Fibroblast of skin of abdomen (primary cell): ENCODE results near the gene PYGM.
A peak's percentile ranks its signal among the peaks of the same experiment; 100 is the strongest.

ENCODE experiments used
- DNase-seq: peaks from one replicate; pipeline ENCODE4 v3.0.0-alpha.2; 2013

PYGM gene

DNA sequence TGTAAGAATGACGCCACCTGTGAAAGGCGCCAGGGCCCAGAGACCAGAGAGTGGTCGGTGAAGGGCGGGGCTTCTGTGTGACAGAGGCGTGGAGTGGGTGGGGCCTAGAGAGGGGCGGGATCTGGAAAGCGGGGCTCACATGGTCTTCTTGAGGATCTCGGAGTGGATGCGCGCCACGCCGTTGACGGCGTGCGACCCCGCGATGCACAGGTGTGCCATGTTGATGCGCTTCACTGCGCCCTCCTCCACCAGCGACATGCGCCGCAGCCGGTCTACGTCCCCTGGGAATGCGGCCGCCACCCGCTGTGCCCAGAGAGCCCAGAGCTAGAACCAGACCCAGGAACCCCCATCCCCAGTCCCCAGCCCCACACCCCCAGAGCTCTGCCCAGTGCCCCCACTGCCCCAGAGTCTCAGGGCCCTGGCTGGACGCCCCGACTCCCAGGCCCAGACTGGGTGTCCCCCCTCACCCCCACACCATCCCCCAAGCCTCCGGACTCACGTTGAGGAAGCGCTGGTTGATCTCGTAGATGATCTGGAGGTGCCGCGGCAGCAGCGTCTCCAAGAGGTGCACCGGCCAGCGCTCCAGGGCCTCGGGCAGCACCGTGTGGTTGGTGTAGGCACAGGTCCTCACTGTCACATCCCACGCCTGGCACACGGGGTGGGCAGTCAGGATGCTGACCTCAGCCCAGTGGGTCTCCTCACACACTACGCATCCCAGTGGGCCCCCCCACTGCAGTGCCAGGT is 6.2 kb downstream of the PYGM start:
- no peak for DNase-seq

DNA sequence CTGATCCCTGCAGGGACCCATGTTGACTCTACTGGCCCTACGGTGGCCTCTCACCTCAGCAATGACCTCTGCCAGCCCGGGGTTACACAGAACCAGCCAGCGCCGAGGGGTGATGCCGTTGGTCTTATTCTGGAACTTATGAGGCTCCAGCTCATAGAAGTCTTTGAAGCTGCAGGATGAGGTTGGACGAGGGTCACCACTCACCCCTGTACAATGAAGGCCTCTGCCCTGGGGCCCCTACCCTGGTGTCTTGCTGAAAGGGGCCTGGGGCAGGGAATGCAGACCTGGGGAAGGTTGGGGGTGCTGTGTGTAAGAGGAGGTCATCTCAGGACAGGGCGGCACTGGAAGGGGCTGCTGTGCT is 6.8 kb downstream of the PYGM start:
- no peak for DNase-seq

DNA sequence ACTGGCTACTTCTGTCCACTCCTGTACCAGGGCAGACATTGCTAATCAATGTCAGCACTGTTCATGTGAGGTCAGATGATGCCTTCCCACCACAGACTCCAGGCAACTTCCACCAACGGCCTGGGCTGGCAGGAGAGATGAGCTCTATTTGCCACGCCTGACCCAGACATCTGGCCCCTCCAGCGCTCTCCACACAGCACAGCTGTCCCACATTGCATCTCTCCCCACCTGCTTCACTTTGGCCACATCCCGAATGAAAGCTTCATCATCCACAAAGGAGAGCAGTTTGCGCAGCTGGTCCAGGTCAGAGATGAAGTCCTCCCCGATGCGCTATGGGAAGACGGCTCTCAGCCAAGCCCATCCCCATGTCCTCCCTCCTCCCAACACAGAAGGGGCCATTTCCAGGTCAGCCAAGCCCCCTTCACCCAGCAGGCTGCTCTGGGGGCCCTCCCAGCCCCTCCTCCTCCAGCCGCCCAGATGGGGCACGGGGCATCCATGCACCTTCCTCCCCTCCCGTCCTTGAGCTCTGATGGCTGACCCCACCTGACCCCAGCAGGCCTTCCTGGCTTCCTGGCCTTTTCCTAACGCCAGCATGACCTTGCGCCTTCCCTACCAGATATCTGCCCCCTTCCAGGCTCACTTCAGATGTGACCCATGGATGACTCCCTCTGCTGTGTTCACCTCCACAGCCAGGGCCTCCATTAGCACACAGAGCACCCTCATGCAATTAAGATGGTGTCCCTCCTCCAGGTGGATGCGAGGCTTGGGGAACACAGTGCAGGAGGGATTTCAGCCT is 7.4 kb downstream of the PYGM start:
- DNase-seq, result no peak

DNA sequence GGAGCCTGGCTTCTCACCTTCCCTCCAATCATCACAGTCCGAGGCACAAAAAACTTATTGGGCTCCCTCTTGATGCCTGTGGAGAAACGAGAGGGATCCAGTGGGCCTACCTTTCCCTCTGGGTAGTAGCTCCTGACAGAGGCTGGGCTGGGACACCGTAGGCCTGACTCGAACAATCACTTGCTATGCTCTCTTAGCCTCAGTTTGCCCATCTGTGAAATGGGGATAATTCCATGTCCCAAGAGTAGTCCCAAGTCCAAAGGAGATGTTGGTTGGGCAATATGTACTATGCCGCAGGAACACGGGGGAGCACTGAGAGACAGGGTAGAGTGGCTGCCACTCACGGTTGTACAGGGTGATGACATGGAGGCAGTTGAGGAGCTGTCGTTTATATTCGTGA is 8.2 kb downstream of the PYGM start:
- no peak for DNase-seq

DNA sequence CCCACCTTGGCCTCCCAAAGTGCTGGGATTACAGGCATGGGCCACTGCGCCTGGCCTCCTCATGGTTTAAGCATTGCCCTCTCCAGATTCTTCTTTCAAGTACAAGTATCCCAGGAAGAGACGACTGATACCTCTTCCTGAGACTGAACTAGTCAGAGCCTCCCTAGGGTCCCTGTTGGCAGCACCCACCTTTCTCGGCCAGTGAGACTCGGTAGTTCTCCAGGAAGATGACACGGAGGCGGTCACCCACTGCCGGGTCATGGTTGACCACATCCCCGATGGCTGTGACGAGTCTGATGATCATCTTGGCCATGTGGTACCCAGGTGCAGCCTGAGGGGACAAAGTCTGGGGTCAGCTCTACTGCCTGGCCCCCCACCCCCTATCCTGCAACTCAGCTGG is 8.6 kb downstream of the PYGM start:
- DNase-seq, result no peak

DNA sequence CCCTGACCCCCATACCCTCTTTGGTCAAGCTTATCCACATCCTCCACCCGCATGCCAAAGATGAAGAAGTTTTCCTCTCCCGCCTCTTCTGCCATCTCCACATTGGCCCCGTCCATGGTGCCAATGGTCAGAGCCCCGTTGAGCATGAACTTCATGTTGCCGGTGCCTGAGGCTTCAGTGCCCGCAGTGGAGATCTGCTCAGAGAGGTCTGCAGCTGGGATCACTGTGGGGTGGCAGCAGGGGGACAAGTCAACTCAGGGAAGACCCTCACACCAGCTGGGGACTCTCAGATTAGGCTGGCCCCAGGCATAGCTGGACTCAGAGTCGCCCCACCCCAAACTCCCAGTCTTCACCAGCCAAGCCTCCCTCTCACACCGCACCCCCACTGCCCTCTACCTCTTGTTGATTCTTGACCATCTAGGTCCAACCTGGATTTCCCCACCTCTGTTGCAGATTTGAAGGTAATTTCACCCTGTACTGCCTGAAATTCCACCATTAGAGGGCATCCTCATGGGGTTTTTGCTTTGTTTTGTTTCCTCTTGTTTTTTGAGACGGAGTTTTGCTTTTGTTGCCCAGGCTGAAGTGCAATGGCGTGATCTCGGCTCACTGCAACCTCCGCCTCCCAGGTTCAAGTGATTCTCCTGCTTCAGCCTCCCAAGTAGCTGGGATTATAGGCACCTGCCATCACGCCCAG is 9.3 kb downstream of the PYGM start:
- no peak for DNase-seq

DNA sequence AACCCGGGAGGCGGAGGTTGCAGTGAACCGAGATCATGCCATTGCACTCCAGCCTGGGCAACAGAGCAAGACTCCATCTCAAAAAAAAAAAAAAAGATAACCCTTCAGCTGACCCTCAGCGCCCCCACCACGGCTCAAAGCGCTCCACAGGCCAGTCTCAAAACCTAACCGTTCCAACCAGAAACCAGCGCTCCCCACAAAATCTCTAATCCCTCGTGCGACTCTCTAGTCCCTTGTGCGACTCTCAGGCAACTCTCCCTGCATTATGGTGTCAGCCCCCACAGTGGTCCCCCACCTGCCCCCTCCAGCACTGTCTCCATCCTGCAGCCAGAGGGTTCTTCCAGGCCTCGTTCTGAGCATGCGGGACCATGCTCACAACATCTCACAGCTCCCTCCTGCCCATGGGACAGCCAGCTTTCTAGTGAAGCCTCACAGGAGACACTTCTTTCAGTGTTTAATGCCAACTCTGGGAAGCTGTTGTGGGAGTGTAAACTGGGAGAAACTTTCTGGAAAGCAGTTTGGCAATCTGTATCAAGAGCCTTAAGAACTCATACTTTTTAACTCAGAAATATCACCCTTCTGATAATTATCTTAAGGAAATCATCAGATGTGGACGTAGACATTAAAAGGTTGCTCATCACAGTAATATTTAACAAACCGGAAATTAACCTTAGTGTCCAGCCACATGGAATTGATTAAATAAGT is 11.7 kb downstream of the PYGM start:
- peak; percentile 87 for DNase-seq

DNA sequence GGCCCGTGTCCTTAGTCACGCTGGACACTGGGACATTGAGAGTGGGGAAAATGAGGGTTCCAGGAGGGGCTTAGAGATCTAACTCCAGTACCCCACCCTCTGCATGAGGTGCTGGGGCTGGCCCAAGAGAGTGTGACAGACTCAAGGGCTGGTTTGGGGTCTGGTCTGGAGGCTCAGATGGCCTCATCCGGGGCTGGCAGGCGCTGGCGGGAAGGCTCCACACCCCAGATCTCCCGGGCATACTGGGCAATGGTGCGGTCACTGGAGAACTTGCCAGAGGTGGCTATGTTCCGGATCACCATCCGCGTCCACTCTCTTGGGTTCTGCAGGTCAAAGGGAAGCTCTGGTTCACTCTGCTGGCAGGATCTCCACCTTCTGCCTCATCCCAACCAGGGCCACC is 13.3 kb downstream of the PYGM start:
- DNase-seq, result no peak

DNA sequence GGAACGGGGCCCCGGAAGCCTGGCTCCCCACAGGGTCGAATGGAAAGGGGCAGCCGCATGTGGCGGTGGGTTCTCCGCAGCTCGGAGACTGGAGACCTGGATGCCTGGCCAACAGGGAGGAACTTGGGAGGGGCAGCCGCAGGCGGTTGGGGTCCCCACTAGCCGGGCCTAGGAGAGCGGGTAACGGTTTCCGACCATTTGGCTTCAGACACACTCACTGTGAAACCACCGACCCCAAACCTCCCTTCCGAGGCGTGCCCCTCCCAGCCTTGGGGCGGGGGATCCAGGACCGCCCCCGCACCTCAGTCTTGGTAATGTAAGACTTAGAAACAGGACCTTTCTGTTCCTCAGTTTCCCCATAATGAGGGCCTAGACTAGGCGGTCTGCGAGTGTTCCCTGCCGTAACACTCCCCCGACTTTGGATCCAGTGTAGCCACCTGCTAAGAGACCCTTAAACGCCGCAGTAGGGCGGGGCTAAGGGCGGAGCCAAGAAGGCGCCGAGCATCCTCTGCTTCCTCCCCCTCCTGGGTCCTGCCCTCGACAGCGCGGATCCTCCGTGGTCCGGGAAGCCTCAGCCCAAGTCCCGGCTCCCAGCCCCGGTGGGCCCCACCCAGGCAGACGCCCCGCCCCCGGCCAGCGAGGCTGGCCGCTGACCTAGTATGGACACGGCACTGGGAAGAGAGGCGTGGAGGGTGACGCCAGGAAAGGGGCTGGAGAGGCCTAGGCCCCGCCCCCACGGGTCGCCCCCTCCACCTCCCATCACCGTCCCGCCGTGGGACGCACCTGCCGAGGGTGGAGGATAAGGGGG is 14.0 kb downstream of the PYGM start:
- no peak for DNase-seq

DNA sequence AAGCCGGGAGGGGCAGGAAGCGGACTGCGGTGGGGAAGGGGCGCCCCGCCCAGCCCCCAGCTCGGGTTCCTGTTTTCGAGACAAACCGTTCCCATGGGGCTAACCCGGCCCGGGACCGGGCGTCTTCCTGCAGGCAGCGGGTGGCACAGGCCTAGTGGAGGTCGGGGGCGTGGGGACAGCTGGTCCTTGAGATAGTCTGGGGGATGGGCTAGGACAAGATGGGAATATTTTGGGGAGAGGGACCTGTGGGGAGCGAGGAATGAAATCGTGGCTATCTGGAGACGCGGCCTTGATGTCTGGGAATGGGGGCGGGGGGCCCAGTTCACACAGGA is 14.6 kb downstream of the PYGM start:
- DNase-seq, result no peak

DNA sequence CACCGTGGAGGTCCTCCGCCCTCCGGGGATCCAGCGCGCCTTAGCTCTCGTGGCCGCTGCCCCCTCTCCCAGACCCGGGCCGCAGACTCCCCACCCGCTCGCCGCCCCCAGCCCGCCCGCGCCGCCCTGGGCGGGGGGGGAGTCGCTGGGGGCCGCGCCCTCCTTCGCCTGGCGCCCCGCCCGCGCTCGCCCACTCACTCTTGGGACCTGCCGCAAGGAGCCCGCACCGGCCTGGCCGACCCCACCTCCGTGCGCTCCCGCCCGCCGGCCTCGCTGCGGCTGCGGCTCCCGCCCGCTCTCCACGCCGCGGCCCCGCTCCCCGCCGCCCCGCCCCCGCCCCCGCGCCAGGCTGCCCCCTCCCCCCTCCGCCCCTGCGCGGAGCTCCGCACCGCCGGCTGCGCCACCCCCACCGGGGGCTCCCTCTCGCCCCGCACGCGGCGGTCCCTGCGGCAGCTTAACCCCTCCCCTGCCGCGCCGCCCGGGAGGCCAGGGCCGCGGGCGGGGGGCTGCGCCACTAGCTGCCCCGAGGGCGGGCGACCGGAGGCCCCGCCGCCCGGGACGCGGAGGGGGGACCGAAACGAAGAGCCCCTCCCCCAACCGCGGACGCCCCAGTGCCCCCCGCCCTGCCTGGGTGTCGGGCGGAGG is 15.1 kb downstream of the PYGM start:
- DNase-seq, result no peak

DNA sequence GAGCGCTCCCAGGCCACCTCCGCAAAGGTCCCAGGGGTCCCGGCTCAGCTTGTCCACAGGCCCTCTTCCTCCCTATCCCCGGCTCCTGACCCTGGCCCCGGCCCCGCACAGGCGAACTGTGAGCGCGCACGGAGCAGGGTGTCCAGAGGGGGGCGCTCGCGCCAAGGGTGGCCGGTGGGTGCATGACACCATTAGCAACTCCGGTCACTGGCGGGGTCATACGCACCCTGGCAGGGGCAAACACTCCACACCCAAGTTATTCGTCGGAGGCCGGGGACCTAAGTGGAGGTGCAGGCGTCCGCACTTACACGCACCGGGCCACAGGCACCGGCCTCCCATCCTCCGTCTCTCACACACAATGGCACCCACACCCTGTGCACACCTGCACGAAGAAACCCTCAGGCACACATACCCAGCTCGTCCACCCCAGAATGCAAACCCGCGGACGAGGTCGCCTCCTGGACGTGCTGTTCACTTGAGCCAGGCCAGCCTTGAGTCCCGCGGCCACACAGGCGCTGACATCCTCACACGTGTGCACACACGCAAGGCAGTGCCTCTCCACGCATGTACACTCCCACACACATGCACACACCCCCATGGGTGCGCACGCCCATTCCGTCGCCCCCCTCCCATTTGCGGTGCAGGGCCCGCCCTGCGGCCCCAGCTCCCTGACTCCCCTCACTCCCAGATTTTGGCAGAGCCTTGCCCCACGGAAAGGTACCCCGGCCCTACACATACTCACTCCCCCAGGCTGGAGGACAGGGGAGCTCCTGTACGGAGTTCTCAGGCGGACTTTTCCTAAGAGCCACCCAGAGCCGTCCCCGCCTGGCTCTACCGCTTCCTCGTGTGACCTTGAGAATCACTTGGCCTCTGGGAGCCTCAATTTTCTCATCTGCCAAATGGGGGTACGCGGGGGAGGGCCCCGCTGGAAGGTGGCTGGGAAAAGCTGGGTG is 15.9 kb downstream of the PYGM start, which contains the start of gene RASGRP2:
Gene RASGRP2, minus strand, starts transcription at position 552 of the 953 bp plus-strand sequence. CDS start 1,276 bp downstream, outside the sequence.
- no peak for DNase-seq

DNA sequence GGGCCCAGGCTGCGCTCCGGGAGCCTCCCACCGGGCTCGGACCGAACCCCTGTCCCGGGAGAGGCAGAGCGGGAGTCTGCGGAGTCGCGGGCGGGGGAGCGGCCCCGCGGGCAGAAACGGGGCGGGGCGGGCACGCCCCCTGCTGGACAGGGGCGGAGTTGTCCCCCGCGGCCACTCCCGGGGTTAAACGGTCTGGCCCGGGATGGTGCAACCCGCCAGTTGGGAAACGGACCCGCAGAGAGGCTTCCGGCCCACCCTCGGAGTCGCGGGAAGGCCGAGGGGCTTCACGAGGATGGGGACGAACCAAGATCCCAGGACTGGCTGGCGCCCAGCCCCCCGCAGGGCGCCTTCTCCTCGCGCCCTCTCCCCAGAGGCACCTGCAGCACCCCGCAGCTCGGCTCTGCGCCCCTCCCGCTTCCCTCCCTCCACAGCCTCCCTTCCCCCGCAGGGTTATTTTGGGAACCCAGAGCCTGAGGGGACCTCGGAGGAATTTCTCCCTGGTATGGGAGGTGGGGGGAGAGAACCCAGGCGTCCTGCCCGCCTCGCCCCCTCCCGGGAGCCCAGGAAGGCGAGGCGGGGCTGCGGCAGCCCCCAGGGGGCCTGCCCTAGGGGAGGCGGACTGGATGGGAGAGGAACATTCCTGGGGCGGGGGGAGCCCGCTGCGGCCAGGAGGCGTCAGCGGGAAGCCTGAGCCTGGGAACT is 16.7 kb downstream of the PYGM start:
- DNase-seq, result no peak

DNA sequence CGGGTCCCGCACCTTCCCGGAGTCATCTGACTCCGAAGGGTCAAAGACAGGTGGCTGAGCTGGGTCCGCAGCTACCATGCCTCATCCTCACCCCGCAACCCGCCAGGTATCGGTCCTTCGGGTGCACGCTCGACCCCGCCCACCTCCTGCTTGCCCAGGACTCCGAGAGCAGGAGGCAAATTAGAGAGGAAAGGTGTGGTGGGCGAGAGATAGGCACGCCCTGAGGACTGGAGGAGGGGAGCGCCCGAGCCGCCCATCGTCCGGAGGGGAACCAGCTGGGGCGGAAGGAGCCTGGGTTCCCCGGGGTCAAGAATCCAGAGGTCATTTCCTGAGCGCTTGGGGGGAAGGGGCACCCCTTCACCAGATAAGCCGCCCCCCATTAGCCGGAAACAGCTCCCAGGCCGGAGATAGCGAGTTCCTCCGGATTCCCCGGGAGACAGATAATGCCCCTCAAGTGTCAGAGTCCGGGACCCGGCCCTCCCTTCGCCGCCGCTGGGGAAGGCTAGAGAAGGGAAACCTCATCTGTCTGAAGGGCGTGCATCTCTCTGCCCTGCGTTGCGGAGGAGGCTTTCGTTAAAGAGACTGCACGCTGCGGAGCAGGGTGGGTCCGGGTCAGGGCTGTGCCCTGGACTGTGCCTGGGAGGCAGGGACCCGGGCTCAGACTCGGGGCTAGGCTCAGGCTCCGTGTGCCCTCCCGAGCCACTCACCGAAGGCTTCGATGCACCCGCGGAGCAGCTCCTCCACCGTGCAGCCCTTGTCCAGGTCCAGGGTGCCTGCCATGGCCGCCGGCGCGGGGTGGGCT is 17.5 kb downstream of the PYGM start:
- DNase-seq, result no peak

DNA sequence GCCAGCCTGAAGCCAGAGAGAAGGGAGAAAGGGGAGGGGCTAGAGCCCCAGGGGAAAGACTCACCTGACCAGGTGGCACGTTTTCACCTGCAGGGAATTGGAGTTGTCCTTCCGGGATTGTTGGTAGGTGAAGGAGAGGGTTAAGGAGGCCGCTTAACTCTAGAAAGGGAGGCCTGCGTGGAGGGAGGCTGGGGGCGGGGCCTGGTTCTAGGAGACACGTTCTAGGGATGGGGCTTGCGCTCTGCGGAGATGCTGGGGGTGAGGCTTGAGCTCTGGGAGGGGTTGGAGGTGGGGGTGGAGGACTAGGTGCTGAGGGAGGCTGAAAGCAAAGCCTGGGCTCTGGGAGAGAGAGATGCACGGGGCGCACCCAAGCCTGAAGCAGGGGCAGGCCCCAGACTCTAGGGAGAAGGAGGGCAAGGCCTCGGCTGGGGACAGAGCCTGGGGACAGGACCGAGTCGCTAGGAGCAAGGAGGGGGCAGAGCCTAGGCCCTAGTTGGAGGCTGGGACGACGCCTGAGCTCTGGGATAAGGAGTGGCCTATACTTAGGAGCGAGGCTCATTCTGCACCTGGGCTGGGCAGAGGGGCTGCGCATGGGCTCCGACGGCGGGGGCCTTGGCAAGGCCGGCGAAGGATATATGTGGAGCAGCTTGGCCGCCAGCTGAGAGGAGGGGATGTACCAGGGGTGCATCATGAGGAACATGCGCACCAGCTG is 18.2 kb downstream of the PYGM start:
- no peak for DNase-seq

DNA sequence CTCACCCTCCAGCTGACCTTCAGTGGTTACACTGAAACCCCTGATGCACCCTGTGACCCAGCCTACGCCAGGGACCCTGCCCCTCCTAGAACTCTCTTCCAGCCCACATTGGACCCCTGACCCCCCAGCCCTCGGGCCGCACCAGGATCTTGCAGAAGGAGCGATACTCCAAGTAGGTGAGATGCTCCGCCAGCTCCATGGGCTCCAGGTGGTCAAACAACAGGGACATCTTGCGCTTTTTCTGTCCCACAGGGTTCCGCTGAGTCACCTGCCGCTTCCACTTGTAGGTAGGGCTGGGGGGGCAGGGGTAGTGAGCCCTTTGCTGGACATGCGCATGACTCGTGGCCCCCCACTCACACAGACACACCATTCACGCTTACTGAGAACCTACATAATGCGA is 19.9 kb downstream of the PYGM start:
- no peak for DNase-seq

DNA sequence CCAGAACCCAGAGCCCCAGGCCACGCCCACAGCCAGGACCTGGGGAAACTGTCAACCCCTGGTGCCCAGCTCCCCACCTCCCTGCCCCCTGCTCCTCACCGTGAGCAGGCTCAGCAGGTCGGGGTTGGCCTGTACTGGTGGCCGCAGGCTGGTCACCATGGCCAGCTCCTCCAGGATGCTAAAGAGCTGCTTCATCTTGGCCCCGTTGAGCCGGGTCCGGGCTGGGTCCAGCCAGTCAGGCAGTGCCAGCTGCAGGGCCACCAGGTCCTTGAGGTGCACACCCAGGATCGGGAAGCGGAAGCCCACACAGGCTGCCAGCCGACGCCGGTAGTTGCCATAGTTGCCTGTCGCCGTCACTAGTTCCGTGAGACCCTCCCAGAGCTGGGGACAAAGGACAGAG is 23.1 kb downstream of the PYGM start:
- no peak for DNase-seq

DNA sequence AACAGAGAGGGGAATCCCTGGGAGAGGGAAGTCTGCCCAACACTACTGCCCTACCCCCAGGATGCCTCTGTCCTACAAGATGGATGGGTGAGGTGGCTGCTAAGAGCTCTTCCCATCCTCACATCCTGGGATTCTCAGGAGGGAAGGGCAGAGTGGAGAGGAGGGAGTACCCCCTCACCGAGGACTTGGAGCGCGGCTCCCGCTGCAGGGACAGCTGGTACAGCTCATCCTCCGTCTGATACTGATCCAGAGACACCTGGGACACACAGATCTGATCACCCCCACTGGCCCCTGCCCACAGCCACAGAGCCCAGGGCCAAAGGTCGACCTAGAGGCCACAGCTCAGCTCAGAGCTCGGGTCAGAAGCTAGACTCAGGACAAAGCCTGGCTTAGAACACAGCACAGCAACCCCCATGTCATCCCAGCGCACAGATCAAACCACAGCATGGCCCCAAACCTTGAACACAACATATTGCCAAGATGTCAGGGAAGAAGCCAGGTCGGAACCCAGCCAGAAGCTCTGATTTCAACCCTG is 24.0 kb downstream of the PYGM start:
- DNase-seq, result no peak
